ENCODE data around the gene TPCN2.

GRCh38 chr11:69040581-69041260 lies 8.0 kb upstream of the TPCN2 start:
- TF ChIP-seq POLR2A (IDR thresholded peaks at IDR 0.05) = no peak
- no peak for TF ChIP-seq CTCF (IDR thresholded peaks at IDR 0.05)
- no peak for TF ChIP-seq EP300 (IDR thresholded peaks at IDR 0.05)

All from upper lobe of left lung (tissue), 4 donors.